Measurements from ENCODE around the gene UBE2F. TPM values are rescaled to one million over a fixed set of nuclear protein-coding genes. Genes with fewer than 3 reads are reported as not detected.

The UBE2F gene
- polyA plus RNA-seq, 3 donors = 51.1 to 120 (median 117) TPM

DNA sequence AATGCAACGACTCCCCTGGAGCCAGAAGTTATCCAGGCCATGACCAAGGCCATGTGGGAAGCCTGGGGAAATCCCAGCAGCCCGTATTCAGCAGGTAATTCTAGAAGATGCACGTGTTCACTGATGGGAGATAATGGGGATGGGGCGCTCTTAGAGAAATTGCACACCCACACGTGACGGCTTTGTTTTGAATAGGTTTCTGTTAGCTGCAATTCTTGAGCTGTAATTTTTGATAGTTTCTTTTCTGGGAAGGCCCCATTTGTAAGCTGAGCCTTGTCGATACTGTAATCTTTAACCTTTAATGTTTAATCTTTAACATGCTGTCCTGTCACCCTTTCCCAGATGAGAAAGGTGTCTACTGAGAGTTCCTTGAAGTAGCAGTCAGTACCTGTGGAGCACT is 97.6 kb downstream of the UBE2F start:
- H3K27me3 ChIP-seq (ENCODE audit: control insufficient read depth in 2 of 2, insufficient read depth in 2 of 2, low read length in 2 of 2) = no peaks in the 10 kb centered on the region
- H4K20me1 ChIP-seq (ENCODE audit: insufficient read depth, low read length) = no peaks in the 10 kb centered on the region
- H3K36me3 ChIP-seq (replicated peaks in 1 of 2; ENCODE audit: control insufficient read depth in 1 of 2, insufficient read depth in 2 of 2, low read length in 2 of 2) = peaks cover 24 to 49% of the 10 kb centered on the region in 2 donors
- H3K36me3 Mint-ChIP-seq = peaks cover 39 to 47% of the 10 kb centered on the region in 2 donors
- H3K4me3 Mint-ChIP-seq = no peak overlapping the region
- no peak overlapping the region for H3K27ac ChIP-seq (ENCODE audit: low read depth in 1 of 2, low read length in 2 of 2)
- H3K9me3 ChIP-seq (replicated peaks in 1 of 2; ENCODE audit: control insufficient read depth in 1 of 2, insufficient read depth in 1 of 2, low read length in 2 of 2) = no peaks in the 10 kb centered on the region
- H3K27ac Mint-ChIP-seq = no peak overlapping the region
- peaks cover 0 to 13% (median 5%) of the 10 kb centered on the region in 7 donors for H3K9me3 Mint-ChIP-seq
- peaks cover 0 to 3% (median under 1%) of the 10 kb centered on the region in 3 donors for H3K27me3 Mint-ChIP-seq (ENCODE audit: low read depth in 3 of 3)
- no peak overlapping the region for H2AFZ ChIP-seq (ENCODE audit: insufficient read depth, low read depth, low read length, poor library complexity, severe bottlenecking)
- DNase-seq = no peak
- H3K4me1 ChIP-seq (ENCODE audit: control insufficient read depth in 1 of 2, insufficient read depth in 2 of 2, low read length in 2 of 2) = peaks cover 17 to 23% of the 10 kb centered on the region in 2 donors
- H3K79me2 ChIP-seq (ENCODE audit: insufficient read depth, low read length) = no peaks in the 10 kb centered on the region
- H3K9ac ChIP-seq (ENCODE audit: insufficient read depth, low read length, poor library complexity, severe bottlenecking) = no peak overlapping the region
- intact Hi-C loops (cut with micrococcal nuclease) = loop anchor here in 1 of 2 donors (5.0 kb wide), 1 partner anchor 178 kb away; the partner anchor contains the start of gene HES6
- H3K4me3 ChIP-seq (replicated peaks in 1 of 3; ENCODE audit: low read depth in 2 of 3, low read length in 3 of 3) = no peak overlapping the region
- WGBS (ENCODE audit: insufficient coverage) = 100% methylated on average over 1 of the region's 7 CpGs
- TF ChIP-seq, protein P1, sequence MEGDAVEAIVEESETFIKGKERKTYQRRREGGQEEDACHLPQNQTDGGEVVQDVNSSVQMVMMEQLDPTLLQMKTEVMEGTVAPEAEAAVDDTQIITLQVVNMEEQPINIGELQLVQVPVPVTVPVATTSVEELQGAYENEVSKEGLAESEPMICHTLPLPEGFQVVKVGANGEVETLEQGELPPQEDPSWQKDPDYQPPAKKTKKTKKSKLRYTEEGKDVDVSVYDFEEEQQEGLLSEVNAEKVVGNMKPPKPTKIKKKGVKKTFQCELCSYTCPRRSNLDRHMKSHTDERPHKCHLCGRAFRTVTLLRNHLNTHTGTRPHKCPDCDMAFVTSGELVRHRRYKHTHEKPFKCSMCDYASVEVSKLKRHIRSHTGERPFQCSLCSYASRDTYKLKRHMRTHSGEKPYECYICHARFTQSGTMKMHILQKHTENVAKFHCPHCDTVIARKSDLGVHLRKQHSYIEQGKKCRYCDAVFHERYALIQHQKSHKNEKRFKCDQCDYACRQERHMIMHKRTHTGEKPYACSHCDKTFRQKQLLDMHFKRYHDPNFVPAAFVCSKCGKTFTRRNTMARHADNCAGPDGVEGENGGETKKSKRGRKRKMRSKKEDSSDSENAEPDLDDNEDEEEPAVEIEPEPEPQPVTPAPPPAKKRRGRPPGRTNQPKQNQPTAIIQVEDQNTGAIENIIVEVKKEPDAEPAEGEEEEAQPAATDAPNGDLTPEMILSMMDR (IDR thresholded peaks at IDR 0.05) = no peak
- H3K4me1 Mint-ChIP-seq = peaks cover 16% of the 10 kb centered on the region
- no peak overlapping the region for H3K4me2 ChIP-seq (replicated peaks; ENCODE audit: extremely low read depth, low read length, poor library complexity, severe bottlenecking)

DNA sequence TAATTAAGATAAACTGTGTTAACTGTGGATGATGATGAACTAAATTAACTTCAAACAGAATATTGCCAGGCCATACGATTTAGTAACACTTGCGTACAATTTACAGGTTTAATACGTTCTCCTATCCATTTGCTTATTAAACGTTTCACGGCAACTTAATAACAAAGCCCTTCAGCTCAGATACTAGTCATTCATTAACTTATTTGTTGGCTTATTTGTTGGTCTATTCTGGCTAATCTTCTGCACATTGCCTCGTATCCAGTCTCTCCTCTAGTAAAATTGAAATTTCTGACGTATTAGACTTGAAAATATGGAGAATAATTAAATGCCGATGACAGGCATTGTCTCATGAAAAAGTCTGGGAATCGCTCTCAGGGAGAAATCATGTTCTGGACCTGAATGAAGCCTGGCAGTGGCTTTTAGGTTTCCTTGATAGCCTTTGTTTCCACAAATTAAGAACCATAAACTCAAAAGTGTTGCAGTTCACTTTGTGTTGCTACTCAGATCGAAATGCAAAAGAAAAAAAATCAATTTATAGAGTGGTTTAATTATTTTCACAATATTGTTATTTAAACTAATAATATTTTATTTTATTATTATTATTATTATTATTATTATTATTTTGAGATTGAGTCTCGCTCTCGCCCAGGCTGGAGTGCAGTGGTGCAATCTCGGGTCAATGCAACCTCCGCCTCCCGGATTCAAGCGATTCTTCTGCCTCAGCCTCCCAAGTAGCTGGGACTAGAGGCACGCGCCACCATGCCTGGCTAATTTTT is 98.4 kb downstream of the UBE2F start:
- peaks cover 10 to 16% of the 10 kb centered on the region in 2 donors for H3K4me1 ChIP-seq (ENCODE audit: control insufficient read depth in 1 of 2, insufficient read depth in 2 of 2, low read length in 2 of 2)
- no peak overlapping the region for H3K4me2 ChIP-seq (replicated peaks; ENCODE audit: extremely low read depth, low read length, poor library complexity, severe bottlenecking)
- WGBS (ENCODE audit: insufficient coverage) = 98% methylated on average over 8 of the region's 18 CpGs
- H3K4me3 ChIP-seq (replicated peaks in 1 of 3; ENCODE audit: low read depth in 2 of 3, low read length in 3 of 3) = no peak overlapping the region
- TF ChIP-seq, protein P1 (IDR thresholded peaks at IDR 0.05) = no peak
- H3K27me3 ChIP-seq (ENCODE audit: control insufficient read depth in 2 of 2, insufficient read depth in 2 of 2, low read length in 2 of 2) = no peaks in the 10 kb centered on the region
- no peaks in the 10 kb centered on the region for H3K79me2 ChIP-seq (ENCODE audit: insufficient read depth, low read length)
- Mint-ChIP-seq H3K36me3 (peaks cover 44 to 55% of the 10 kb centered on the region in 2 donors), H3K4me3 (no peak overlapping the region), H3K27ac (no peak overlapping the region), H3K27me3 (ENCODE audit: low read depth in 3 of 3) (peaks cover 0 to 3% (median 0%) of the 10 kb centered on the region in 3 donors), H3K4me1 (peaks cover 10% of the 10 kb centered on the region), H3K9me3 (peaks cover 0 to 9% (median 4%) of the 10 kb centered on the region in 7 donors)
- intact Hi-C loops (cut with micrococcal nuclease) = no loop called here
- H4K20me1 ChIP-seq (ENCODE audit: insufficient read depth, low read length) = no peaks in the 10 kb centered on the region
- no peak overlapping the region for H2AFZ ChIP-seq (ENCODE audit: insufficient read depth, low read depth, low read length, poor library complexity, severe bottlenecking)
- H3K9ac ChIP-seq (ENCODE audit: insufficient read depth, low read length, poor library complexity, severe bottlenecking) = no peak overlapping the region
- H3K9me3 ChIP-seq (replicated peaks in 1 of 2; ENCODE audit: control insufficient read depth in 1 of 2, insufficient read depth in 1 of 2, low read length in 2 of 2) = no peaks in the 10 kb centered on the region
- DNase-seq = no peak
- H3K27ac ChIP-seq (ENCODE audit: low read depth in 1 of 2, low read length in 2 of 2) = no peak overlapping the region
- peaks cover 33 to 57% of the 10 kb centered on the region in 2 donors for H3K36me3 ChIP-seq (replicated peaks in 1 of 2; ENCODE audit: control insufficient read depth in 1 of 2, insufficient read depth in 2 of 2, low read length in 2 of 2)
